DMS 273 (cell line): ENCODE results near the gene SASH1.
A peak's percentile ranks its signal among the peaks of the same experiment; 100 is the strongest.

ENCODE experiments used
- DNase-seq: peaks from one replicate; lab custom pipeline; 2025; ENCODE audit not compliant: unreplicated experiment; lab: John Stamatoyannopoulos, UW

The SASH1 gene

GRCh38 chr6:148429423-148429822 lies 86.8 kb downstream of the SASH1 start:
- no peak for DNase-seq

GRCh38 chr6:148430897-148431296 lies 88.3 kb downstream of the SASH1 start:
- peak; percentile 58 for DNase-seq

GRCh38 chr6:148431413-148431812 lies 88.8 kb downstream of the SASH1 start:
- DNase-seq: no peak

GRCh38 chr6:148431840-148432239 lies 89.2 kb downstream of the SASH1 start:
- no peak for DNase-seq

- DNase-seq: peak; percentile 59
These were observed 90.0 kb downstream of the SASH1 start for GRCh38 chr6:148432462-148433195.

GRCh38 chr6:148435386-148435785 lies 92.7 kb downstream of the SASH1 start:
- DNase-seq: no peak

GRCh38 chr6:148436466-148436865 lies 93.8 kb downstream of the SASH1 start:
- DNase-seq: no peak

GRCh38 chr6:148438632-148439031 lies 96.0 kb downstream of the SASH1 start:
- no peak for DNase-seq

GRCh38 chr6:148440016-148440415 lies 97.4 kb downstream of the SASH1 start:
- DNase-seq: peak; percentile 10

- DNase-seq: peak; percentile 86
These were observed 98.3 kb downstream of the SASH1 start for GRCh38 chr6:148440877-148441453.

- DNase-seq: no peak
These were observed 98.8 kb downstream of the SASH1 start for GRCh38 chr6:148441454-148441911.

GRCh38 chr6:148443798-148444560 lies 101.3 kb downstream of the SASH1 start:
- DNase-seq: no peak

GRCh38 chr6:148445116-148445515 lies 102.5 kb downstream of the SASH1 start:
- DNase-seq: no peak

GRCh38 chr6:148445620-148446019 lies 103.0 kb downstream of the SASH1 start:
- no peak for DNase-seq

GRCh38 chr6:148446681-148447080 lies 104.0 kb downstream of the SASH1 start:
- no peak for DNase-seq

- no peak for DNase-seq
These were observed 105.0 kb downstream of the SASH1 start for GRCh38 chr6:148447521-148448230.

GRCh38 chr6:148448369-148449012 lies 105.9 kb downstream of the SASH1 start:
- no peak for DNase-seq

GRCh38 chr6:148450866-148451265 lies 108.2 kb downstream of the SASH1 start:
- DNase-seq: no peak

- DNase-seq: no peak
These were observed 109.1 kb downstream of the SASH1 start for GRCh38 chr6:148451690-148452089.

- no peak for DNase-seq
These were observed 110.2 kb downstream of the SASH1 start for GRCh38 chr6:148452876-148453275.

GRCh38 chr6:148453906-148454305 lies 111.3 kb downstream of the SASH1 start:
- no peak for DNase-seq
